Fibroblast of villous mesenchyme (primary cell): ENCODE measurements around the gene LCMT2. TPM values are rescaled to one million over a fixed set of nuclear protein-coding genes. Genes with fewer than 3 reads are reported as not detected.

Source experiments
- DNase-seq: peaks from one replicate; pipeline ENCODE4 v3.0.0-alpha.2; 2010; ENCODE audit warnings: low read depth
- H3K4me3 ChIP-seq: 2 replicates; pipeline ENCODE4 v1.5.1; 2011; ENCODE audit warnings: low read depth, mild to moderate bottlenecking, low read length
- CTCF ChIP-seq: IDR thresholded peaks from 2 replicates; pipeline ENCODE4 v1.5.1; 2012; ENCODE audit warnings: low read depth, mild to moderate bottlenecking, low read length; ENCODE audit not compliant: insufficient read depth
- total RNA-seq: library from RNA; depleted of rRNA; stranded (reverse); fragments of >200 nt; gene quantifications from 2 replicates; pipeline ENCODE4 v1.2.3, GENCODE V29; 2012

The LCMT2 gene
- total RNA-seq, 1 donor: 11.2 TPM

- no peak for TF ChIP-seq CTCF
- no peak overlapping the region for H3K4me3 ChIP-seq
- DNase-seq: no peak
These were observed 31.0 kb upstream of the LCMT2 start for GRCh38 chr15:43361313-43361903.

- no peak overlapping the region for H3K4me3 ChIP-seq
- no peak for DNase-seq
- TF ChIP-seq CTCF: no peak
These were observed 30.4 kb upstream of the LCMT2 start for GRCh38 chr15:43360821-43361220.

GRCh38 chr15:43352693-43353382 lies 22.5 kb upstream of the LCMT2 start:
- no peak overlapping the region for H3K4me3 ChIP-seq
- no peak for DNase-seq
- no peak for TF ChIP-seq CTCF

- no peak for TF ChIP-seq CTCF
- no peak overlapping the region for H3K4me3 ChIP-seq
- DNase-seq: no peak
These were observed 16.7 kb upstream of the LCMT2 start for GRCh38 chr15:43347114-43347513.

- H3K4me3 ChIP-seq: no peak overlapping the region
- no peak for DNase-seq
These were observed 15.9 kb upstream of the LCMT2 start for GRCh38 chr15:43346305-43346704.

GRCh38 chr15:43330780-43331087 lies 361 bp upstream of the LCMT2 start:
- TF ChIP-seq CTCF: no peak
- DNase-seq: no peak
- H3K4me3 ChIP-seq: peak overlapping the region; percentile 90

More at GRCh38 chr15:43346305-43346704, 15.9 kb upstream of the LCMT2 start:
- no peak for TF ChIP-seq CTCF
